ENCODE measurements around the gene SPOCK1.

SPOCK1 gene

GRCh38 chr5:137092831-137093230 lies 406.3 kb downstream of the SPOCK1 start:
- DNase-seq, result no peak

- no peak for DNase-seq
Observed at GRCh38 chr5:137091472-137091871, 407.7 kb downstream of the SPOCK1 start.

DNA sequence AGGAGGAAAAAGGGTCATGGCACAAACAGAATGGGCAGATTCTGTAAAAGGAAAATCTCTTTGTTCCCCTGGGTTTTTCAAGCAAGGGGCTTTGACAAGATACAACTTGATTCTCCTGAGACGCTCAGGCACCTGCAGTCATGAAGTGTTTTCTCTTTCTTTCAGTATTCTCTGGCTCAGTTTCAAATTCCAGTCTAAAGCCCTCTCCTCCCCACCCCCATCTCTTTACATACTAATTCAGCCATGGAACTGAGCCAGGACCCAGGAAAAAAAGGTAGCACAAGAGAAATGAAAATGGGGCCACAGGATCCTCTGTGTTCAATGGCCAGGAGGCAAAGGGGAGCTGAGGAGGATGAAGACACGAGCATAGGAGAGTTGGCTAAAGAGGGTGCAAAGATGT lies 408.4 kb downstream of the SPOCK1 start:
- no peak for DNase-seq

DNA sequence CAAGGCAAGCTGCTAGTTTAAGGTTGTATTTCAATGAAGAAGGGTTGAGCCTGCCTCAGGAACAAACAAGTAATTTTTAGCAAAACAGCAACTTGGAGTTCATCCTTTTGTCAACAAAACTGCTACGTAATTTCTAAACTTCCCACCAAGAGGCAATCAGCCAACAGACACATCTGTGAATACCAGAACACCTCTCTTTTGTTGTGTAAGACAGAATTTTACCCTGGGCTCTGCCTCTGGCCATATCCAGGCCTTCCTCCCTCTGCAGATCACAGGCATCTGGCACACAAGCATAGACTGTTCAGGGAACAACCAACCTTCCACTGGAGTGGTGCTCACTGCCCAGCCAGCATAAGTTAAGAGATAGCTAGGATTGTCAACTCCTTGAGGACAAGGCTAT lies 409.0 kb downstream of the SPOCK1 start:
- no peak for DNase-seq

- DNase-seq, result no peak
Observed at GRCh38 chr5:137088175-137088574, 411.0 kb downstream of the SPOCK1 start.

DNA sequence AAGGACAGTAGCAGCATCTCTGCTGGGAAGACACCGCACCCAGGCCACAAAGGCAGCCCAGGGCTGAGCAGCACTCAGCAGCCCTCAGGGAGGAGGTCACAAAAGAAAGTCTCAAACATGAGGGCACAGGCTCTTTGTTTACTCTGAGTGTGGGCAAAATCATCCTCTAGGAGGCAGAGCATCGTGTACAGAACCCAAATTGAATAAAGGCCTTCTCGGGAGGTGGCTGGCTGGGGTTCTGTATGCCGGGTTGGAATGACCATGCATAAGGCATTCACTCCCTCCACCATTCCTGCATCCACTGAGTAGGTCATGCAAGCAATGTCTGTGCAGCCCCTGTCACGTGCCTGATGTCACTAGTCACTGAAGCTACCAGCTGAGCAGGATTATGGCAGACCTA lies 412.8 kb downstream of the SPOCK1 start:
- no peak for DNase-seq

DNA sequence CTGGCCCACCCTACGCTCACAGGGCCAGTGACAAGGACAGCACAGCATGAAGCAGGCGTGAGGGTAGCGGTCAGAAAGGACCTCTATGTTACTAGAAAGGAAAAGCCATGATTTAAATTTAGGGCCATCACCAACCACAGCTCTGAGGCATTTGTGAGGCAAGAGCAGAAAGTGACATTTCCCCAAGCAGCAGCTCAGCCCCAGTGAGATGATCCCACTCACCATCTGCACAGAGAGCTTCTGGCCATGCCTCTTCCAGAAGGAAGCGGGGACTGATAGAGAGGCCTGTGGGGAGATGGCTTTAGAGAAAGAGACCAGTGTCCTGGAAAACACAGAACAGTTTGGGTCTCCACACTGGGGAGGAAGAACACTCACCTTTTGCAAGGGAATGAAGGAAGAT lies 413.9 kb downstream of the SPOCK1 start:
- no peak for DNase-seq

GRCh38 chr5:137084016-137084415 lies 415.1 kb downstream of the SPOCK1 start:
- DNase-seq, result no peak

- DNase-seq, result no peak
Observed at GRCh38 chr5:137082951-137083350, 416.2 kb downstream of the SPOCK1 start.

- no peak for DNase-seq
Observed at GRCh38 chr5:137078171-137078665, 420.9 kb downstream of the SPOCK1 start.

DNA sequence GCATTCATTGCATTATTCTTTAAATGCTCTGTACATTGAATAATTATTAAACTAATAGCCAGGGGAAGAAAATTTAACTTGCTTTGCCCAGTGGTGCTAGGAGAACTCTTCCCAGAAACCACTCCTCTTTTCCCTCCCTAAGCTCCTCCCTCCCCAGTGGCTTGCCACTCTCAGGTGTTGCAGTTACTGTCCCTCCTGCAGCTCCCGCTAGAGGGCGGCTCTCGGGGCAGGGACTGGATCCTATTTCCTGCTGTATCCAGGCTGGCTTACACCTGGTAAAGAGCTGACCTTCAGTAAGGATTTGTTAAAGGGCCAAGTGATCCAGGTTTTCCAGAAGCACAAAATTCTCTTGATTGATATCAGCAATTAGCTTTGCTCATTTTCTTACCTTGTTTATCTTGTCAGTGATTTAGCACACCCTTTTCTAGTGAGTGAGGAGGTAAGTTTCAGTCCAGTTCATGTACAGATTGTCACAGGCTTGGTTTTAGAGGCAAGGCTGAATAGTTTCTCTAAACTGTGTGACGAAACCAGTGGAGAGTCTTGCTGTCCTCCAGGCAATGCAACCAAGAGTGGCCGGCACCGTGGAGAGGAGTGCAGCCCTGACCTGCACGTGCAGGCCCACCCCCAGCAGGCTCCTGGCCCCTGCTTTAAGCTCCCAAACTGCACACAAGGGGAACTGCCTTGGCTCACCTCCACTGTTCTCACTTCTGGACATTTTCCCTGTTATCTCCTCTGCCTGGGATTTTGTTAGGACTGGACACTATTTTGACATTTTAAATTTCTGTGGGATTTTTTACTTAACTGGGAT lies 423.8 kb downstream of the SPOCK1 start:
- no peak for DNase-seq

GRCh38 chr5:137073189-137073588 lies 425.9 kb downstream of the SPOCK1 start:
- no peak for DNase-seq

DNA sequence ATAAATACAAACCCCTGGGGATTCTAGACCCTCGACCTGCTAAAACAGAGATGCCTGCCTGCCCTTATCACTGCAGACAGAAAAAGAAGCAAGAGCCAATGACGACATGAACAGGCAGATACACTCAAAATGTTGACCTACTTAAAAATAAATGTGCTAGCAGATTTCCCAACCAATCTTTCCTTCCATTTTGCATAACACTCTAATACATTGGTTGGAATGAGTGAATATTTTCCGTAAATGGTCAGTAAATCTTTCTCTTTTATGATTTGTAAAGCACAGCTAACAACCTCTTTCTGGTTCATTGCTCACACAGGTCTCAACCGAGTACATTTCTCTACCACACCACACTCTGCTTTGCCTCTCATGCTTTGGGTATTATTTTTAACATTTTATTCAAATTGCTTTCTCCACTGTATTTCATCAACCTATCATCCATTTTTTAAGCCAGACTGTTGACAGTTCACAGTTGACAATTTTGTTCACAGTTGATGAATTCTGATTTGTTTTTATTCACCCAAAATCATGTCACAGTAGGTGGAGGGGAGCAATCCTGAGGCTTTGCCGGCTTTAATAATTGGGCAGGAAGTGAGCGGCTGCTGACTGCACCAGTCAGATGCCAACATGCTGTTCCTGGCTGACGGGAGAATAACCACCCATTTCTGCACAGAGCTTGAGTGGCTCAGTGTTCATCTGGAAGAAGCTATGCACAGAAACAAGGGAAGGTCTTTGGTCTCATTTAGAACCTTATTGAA lies 426.6 kb downstream of the SPOCK1 start:
- DNase-seq, result no peak

DNA sequence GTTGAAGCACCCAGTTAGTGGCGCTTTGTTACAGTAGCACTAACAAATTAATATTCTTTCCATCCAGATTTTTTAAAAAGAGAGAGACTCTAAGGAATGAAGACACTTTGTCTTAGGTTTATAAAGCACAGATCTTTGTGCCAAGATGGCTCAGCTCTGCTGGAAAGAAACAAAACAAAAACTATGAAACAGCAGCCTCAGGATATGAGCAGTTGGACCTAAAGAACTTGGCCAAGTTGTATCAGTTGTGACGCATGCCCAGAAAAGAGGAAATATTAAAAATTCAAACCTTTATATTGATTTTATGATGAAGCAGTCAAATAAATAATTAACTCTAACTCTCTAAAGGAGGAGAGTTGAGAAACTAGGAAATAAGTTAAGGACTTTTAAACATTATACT lies 427.2 kb downstream of the SPOCK1 start:
- DNase-seq, result no peak

DNA sequence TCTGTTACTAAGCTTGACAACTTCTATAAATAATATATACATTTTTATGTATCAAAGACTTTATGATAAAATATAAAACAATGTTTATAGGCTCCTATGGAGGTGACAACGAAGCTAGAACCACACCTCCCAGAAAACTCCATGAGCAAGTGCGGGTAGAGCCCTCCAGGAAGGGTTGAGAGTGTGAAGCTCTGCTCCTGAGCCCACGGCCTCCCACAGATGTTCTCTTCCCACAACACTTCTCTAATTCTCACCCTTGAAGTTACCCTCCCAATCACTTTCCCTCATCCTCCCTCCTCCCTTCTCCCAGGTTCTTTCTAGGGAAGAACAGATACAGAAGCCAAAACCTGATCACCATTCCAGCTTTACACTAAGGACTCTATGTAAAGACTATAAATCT lies 427.6 kb downstream of the SPOCK1 start:
- DNase-seq, result no peak

DNA sequence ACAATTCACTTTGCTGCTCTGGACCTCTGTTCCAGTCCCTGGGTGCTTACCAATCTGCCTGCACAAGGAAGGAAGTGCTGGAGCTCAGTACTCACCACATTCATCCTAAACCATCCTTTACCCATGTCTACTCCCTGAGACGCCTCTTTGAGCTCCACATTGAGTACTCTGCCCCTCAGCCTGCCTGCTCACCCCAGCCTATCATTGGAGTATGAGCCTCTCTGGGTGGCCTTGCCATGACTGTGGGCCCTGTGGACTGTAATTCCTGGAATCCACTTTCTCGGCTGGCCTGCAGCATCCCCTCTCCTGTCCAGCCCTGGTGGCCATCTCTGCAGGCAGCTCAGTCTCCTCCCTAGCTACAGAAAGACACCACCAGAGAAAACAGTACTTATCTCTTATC lies 428.6 kb downstream of the SPOCK1 start:
- DNase-seq, result no peak

DNA sequence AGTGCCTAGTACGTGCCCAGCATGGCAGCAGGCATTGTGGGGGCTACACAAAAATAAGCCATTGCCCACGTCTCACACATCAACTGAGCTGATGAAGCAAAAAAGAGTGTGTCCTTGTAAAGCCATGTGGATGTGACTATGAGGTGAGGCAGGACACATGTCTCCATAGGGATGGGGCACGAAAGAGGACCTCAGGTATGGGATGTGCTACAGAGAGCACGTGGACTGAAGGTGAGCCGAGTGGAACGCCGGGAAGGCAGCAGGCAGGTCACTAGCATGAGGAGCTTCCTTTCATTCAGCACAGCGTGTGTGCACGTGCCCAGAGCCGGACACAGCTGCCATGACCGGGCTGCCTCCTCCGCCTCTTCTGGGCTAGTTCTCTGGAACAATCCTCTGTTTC lies 429.8 kb downstream of the SPOCK1 start:
- no peak for DNase-seq

- DNase-seq, result no peak
Observed at GRCh38 chr5:137061382-137061781, 437.7 kb downstream of the SPOCK1 start.

DNA sequence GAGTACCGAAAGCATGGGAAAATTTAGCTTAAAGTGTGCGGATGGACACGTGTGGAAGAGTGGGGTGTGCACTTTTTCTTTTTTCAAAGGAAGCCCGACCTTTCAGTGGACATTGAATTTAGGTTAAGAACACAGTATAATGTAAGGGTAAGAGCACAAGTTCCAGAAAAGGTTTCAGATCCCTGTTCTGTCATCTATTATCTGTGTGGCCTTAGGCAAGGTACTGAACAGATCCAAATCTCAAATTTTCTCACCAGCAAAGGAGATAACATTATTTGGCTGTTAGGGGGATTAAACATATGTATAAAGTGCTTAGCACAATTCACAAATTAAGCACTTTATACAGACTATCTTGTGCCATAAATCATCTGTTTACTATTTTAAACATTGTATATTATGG lies 441.0 kb downstream of the SPOCK1 start:
- DNase-seq, result no peak

GRCh38 chr5:137056676-137057075 lies 442.4 kb downstream of the SPOCK1 start:
- no peak for DNase-seq

DNA sequence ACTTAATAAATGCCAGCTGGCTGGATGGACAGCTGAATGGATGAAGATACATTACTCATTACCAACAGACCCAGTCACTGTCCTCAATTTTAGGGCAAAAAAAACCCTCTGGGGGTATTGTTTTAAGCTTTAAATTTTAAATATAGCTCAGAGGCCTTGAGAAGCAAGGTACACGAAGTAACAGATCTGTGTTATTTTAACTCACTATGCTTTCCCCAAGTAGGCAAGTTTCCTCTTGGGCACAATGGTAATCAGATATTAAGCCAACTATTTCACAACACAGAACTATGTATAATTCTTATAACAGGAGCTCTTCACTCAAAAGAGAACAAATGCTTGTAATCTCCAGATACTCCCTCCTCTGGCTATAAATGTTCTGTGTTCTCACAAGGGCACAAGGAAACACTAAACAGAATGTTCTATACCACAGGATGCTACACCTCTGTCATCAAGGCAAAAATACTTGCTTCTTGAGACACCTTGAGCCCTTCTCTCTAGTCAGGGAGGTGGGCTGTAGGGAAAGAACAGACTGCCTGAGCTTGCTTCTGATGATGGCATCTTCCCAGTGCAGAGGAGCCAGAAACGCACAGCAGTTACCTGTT lies 443.8 kb downstream of the SPOCK1 start:
- DNase-seq, result no peak

DNA sequence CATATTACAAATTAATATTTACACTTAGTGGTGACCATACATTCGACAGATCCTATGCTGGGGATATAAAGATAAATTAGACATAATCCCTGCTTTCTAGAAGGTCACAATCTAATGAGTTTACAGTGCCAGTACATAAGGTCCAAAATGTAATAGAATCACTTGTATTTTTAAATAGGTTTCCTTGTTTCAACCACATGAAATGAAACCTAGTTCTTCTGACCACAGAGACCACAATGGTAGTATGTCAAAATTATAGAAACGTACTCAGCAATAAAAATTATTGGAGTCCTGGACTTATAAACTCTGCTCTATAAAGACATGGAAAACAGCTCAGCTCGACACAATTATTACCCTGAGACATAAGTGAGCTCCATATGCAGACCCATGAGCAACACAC lies 444.3 kb downstream of the SPOCK1 start:
- no peak for DNase-seq

DNA sequence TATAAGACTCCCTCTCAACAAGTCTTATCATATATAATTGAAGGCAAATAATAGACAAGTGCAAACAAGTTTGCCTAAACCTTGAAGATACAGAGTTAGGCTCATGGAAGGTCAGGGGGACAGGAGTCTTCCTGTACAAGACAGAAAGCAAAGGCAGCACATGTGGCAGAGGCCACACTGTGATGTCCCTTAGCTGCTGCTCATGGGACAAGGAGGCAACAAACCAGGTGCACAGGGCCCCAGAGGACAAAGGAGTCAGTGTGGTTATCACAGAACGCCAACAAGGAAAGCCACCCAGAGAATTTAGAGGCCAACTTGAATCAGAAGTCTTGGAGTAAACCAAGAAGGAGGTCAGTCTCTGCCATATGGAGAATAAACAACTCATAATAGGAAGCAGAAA lies 444.8 kb downstream of the SPOCK1 start:
- no peak for DNase-seq

- DNase-seq, result no peak
Observed at GRCh38 chr5:137051161-137051560, 448.0 kb downstream of the SPOCK1 start.

All from CD4-positive, alpha-beta T cell treated with Interleukin-10 for 1 hour (primary cell).